HG02938 (cell line): ENCODE measurements around the gene NFKB1.
"Not testable (repeated sequence)": the region's sequence is repeated elsewhere in the genome, so short reads cannot be mapped to it uniquely, and the experiment has no call there.

Experiments used
- ATAC-seq: cut with Tn5 transposase; IDR thresholded peaks from one replicate; pipeline ENCODE4 v1.9.1; 2021; ENCODE audit warnings: mild to moderate bottlenecking, moderate library complexity; ENCODE audit not compliant: unreplicated experiment

The NFKB1 gene, protein sequence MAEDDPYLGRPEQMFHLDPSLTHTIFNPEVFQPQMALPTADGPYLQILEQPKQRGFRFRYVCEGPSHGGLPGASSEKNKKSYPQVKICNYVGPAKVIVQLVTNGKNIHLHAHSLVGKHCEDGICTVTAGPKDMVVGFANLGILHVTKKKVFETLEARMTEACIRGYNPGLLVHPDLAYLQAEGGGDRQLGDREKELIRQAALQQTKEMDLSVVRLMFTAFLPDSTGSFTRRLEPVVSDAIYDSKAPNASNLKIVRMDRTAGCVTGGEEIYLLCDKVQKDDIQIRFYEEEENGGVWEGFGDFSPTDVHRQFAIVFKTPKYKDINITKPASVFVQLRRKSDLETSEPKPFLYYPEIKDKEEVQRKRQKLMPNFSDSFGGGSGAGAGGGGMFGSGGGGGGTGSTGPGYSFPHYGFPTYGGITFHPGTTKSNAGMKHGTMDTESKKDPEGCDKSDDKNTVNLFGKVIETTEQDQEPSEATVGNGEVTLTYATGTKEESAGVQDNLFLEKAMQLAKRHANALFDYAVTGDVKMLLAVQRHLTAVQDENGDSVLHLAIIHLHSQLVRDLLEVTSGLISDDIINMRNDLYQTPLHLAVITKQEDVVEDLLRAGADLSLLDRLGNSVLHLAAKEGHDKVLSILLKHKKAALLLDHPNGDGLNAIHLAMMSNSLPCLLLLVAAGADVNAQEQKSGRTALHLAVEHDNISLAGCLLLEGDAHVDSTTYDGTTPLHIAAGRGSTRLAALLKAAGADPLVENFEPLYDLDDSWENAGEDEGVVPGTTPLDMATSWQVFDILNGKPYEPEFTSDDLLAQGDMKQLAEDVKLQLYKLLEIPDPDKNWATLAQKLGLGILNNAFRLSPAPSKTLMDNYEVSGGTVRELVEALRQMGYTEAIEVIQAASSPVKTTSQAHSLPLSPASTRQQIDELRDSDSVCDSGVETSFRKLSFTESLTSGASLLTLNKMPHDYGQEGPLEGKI

GRCh38 chr4:102500696-102501446 is at the start of gene NFKB1:
TSS of gene NFKB1 (plus strand) at chr4:102501359. CDS start at chr4:102525519, 24,160 bp downstream.
- peak; percentile 61 for ATAC-seq

- ATAC-seq: no peak
These were observed 48.3 kb upstream of the NFKB1 start for GRCh38 chr4:102452854-102453253.

DNA sequence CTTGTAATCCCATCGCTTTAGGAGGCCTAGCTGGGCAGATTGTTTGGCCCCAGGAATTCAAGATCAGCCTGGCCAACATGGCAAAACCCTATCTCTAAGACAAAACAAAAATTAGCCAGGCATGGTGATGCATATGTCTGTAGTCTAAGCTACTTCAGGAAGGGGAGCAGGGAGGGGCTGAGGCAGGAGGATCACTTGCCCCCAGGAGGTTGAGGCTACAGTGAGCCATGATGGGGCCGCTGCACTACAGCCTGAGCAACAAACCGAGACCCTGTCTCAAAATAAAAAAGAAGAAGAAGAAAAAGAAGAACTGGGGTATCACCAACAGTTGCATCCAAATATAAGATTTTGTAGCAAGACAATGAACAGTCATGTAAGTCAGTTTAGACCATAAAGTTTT is 47.3 kb upstream of the NFKB1 start:
- no peak for ATAC-seq

- ATAC-seq: no peak
These were observed 46.9 kb upstream of the NFKB1 start for GRCh38 chr4:102454268-102454667.

DNA sequence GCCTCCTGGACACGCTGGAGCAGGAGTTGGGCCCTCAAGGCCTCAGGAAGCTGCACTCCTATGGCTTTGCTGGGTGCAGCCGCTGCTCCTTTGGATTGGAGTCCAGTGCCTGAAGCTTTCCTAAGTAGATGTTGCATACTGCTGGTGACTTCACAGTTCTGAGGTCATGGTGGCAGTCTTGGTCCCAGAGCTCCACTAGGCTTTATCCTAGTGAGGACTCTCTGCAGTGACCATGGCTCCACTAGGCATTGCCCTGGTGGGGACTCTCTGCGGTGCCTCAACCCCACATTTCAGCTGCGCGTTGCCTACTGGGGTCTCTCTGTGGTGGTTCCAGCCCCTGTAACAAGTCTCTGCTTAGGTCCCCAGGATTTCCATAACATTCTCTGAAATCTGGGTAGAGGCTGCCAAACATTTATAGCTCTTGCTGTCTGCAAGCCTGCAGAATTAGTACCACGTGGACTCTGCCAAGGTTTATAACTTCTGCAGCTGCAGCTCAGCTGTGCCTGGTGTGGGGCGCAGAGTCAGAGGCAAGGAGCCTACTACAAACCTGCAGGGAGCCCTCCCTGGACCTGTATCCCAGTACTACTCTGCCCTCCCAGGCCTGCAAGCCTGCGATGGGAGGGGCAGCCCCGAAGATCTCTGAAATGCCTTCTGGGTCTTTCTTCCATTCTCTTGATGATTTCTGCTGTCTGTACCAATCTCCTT is 46.0 kb upstream of the NFKB1 start:
- ATAC-seq: no peak

DNA sequence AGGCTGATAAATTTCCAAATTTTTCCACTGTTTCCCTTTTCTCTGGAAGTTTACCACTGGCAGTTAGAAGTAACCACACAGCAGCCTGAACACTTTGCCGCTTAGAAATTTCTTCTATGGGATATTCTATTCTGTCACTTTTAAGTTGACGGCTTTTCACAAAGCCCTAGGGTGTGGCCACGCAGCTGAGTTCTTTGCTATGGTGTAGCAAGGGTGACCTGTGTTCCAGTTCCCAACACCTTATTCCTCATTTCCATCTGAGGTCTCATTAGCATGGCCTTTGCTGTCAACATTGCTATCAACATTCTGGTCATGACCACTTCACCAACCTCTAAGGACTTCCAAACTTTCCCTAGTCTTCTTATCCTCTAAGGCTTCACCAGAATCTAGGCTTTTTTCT is 45.4 kb upstream of the NFKB1 start:
- ATAC-seq: no peak

DNA sequence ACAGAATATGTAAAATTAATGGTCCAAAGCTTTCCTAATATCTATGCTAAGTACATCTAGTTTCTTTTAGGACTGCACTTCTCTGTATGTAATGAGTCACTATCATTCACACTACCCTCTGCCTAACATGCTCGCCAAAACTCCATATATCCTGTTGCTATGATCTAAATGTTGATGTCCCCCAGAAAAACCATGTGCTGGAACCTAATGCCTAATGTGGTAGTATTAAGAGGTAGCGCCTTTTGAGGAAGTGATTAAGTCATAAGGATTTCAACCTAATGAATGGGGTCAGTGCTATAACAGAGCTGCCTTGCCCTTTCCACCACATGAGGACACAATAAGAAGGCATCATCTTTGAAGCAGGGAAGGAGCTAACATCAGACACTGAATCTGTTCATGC is 34.9 kb upstream of the NFKB1 start:
- ATAC-seq: no peak

GRCh38 chr4:102469806-102470205 is 31.4 kb upstream of the NFKB1 start:
- ATAC-seq: no peak

DNA sequence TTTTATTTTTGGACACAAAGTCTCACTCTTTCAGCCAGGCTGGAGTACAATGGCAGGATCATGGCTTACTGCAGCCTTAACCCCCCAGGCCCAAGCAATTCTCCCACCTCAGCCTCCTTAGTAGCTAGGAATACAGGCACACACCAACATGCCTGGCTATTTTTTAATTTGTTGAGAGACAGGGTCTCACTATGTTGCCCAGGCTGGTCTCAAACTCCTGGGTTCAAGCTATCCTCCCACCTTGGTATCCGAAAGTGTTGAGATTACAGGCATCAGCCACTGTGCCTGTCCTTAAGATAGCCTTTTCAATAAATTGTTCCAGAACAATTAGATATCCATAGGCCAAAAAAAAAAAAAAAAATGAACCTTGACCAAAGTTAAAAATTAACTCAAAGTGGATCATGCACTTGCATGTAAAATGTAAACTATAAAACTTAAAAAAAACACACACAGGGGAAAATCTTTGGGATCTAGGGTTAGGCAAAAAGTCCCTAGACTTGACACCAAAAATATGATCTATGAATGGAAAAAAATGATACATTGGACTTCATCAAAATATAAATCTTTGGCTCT is 28.6 kb upstream of the NFKB1 start:
- ATAC-seq: no peak

DNA sequence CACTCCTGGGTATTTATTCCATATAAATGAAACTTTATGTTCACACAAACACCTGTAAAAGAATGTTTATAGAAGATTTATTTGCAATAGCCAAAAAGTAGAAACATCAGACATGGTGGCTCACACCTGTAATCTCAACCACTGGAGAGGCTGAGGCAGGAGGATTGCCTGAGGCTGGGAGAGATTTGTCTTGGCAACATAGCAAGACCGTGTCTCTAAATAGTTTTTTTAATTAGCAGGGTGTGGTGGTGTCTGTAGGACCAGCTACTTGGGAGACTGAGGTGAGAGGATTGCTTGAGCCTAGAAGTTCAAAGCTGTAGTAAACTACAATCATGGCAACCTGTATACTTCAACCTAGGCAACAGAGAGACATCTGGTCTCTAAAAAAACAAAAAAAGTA is 27.7 kb upstream of the NFKB1 start:
- ATAC-seq: no peak

DNA sequence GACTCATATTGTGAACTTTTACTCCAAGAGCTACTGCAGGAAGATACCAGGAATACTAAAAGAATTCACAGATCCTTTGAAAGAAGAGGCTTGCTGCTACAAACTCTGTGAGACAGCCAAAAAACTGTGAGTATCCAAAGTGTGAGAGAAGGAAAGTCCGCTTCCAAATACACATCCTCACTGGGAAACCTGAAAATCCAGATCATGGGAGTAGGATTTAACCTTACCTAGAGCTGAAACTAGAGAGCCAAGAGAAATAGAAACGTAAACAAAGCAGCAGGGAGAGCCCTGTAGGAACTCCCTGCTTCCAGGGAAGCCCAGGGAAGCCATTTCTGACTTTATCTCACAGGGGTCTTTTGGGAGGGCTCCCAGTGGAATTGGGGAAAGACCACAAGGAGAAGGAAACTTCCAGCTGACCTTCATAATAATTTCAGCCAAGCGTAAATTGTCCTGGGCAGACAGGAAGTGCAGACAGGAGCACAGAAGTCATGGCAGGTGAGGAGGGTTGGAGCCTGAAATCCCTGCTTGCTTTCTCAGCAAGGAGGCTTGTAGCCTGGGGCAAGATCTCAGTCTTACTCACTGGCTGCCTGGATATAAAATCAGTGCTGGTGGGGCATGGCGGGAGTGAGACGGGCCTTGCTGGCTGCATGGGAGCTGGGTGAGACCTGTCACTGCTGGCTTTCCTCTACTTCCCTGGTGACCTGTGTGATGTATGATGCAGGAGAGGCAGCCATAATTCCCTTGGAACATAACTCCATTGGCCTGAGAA is 26.2 kb upstream of the NFKB1 start:
- ATAC-seq: no peak

DNA sequence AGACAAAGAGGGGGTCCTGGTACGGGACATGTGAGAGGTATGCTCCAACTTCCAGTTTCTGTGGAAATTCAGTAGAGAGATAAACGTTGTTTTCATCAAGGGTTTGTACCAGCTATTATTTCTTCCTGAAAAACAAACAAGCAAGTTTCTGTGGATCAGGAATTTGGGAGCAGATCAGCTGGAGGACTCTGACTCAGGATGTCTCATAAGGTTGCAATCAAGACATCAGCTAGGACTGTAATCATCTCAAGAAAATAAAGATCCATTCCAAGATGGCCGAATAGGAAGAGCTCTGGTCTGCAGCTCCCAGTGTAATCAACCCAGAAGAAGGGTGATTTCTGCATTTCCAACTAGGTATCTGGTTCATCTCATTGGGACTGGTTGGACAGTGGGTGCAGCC is 23.5 kb upstream of the NFKB1 start:
- ATAC-seq: no peak

GRCh38 chr4:102478186-102478585 is 23.0 kb upstream of the NFKB1 start:
- ATAC-seq: no peak

GRCh38 chr4:102479832-102480231 is 21.3 kb upstream of the NFKB1 start:
- not testable (repeated sequence) for ATAC-seq

- ATAC-seq: no peak
These were observed 18.0 kb upstream of the NFKB1 start for GRCh38 chr4:102483120-102483519.

DNA sequence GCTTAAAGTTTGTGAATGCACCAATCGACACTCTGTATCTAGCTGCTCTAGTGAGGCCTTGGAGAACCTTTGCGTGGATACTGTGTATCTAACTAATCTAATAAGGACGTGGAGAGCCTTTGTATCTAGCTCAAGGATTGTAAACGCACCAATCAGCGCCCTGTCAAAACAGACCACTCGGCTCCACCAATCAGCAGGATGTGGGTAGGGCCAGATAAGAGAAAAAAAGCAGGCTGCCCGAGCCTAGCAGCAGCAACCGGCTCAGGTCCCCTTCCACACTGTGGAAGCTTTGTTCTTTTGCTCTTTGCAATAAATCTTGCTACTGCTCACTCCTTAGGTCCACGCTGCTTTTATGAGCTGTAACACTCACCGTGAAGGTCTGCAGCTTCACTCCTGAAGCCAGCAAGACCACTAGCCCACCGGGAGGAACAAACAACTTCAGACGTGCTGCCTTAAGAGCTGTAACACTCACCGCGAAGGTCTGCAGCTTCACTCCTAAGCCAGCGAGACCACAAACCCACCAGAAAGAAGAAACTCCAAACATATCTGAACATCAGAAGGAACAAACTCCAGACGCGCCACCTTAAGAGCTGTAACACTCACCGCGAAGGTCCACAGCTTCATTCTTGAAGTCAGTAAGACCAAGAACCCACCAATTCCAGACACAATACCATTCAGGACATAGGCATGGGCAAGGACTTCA is 17.0 kb upstream of the NFKB1 start:
- ATAC-seq: not testable (repeated sequence)

GRCh38 chr4:102492531-102493241 is 8.5 kb upstream of the NFKB1 start:
- ATAC-seq: no peak

DNA sequence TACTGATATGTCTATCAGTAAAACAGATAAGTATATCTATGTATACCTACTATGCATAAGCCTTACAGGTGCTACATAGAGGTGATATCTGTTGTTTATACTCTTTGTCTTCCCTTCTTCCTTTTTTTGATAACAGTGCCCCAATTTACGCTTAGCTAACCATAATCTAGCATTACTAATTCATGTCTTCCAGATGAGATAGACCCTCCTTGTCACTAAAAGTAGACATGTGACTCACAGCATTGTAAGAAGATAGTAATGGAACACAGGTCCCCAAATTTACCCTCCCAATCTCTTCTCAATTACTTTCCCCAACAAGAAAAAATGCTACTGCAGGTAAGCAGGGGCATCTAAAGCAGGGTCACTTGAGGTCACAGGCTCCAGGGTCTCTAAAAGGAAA is 7.9 kb upstream of the NFKB1 start:
- ATAC-seq: no peak
